NCI-H2029 (cell line): ENCODE results near the gene PAPPA.

Experiments used
- DNase-seq: peaks from one replicate; lab custom pipeline; 2025; lab: John Stamatoyannopoulos, UW

PAPPA gene

GRCh38 chr9:116419181-116419580, 265.6 kb downstream of the PAPPA start:
- DNase-seq: no peak

GRCh38 chr9:116420993-116421538, 267.5 kb downstream of the PAPPA start:
- no peak for DNase-seq

- no peak for DNase-seq
Observed at GRCh38 chr9:116422119-116422979, 268.8 kb downstream of the PAPPA start.

GRCh38 chr9:116423149-116423548, 269.6 kb downstream of the PAPPA start:
- no peak for DNase-seq

- DNase-seq: no peak
Observed at GRCh38 chr9:116425244-116425643, 271.7 kb downstream of the PAPPA start.

GRCh38 chr9:116430849-116431248, 277.3 kb downstream of the PAPPA start:
- DNase-seq: no peak

GRCh38 chr9:116432051-116432450, 278.5 kb downstream of the PAPPA start:
- DNase-seq: no peak

GRCh38 chr9:116434314-116434713, 280.7 kb downstream of the PAPPA start:
- DNase-seq: no peak

- DNase-seq: no peak
Observed at GRCh38 chr9:116435706-116436105, 282.1 kb downstream of the PAPPA start.

GRCh38 chr9:116436121-116436520, 282.5 kb downstream of the PAPPA start:
- no peak for DNase-seq

- DNase-seq: no peak
Observed at GRCh38 chr9:116437411-116438370, 284.1 kb downstream of the PAPPA start.

GRCh38 chr9:116442528-116442927, 288.9 kb downstream of the PAPPA start:
- DNase-seq: no peak

- DNase-seq: no peak
Observed at GRCh38 chr9:116447934-116448333, 294.3 kb downstream of the PAPPA start.

GRCh38 chr9:116448431-116448830, 294.8 kb downstream of the PAPPA start:
- DNase-seq: no peak

- DNase-seq: no peak
Observed at GRCh38 chr9:116449949-116450348, 296.4 kb downstream of the PAPPA start.

GRCh38 chr9:116450378-116451139, 297.0 kb downstream of the PAPPA start:
- DNase-seq: no peak

GRCh38 chr9:116451500-116452115, 298.0 kb downstream of the PAPPA start:
- DNase-seq: no peak
